Measurements from ENCODE around the gene FOXL3.

The FOXL3 gene

DNA sequence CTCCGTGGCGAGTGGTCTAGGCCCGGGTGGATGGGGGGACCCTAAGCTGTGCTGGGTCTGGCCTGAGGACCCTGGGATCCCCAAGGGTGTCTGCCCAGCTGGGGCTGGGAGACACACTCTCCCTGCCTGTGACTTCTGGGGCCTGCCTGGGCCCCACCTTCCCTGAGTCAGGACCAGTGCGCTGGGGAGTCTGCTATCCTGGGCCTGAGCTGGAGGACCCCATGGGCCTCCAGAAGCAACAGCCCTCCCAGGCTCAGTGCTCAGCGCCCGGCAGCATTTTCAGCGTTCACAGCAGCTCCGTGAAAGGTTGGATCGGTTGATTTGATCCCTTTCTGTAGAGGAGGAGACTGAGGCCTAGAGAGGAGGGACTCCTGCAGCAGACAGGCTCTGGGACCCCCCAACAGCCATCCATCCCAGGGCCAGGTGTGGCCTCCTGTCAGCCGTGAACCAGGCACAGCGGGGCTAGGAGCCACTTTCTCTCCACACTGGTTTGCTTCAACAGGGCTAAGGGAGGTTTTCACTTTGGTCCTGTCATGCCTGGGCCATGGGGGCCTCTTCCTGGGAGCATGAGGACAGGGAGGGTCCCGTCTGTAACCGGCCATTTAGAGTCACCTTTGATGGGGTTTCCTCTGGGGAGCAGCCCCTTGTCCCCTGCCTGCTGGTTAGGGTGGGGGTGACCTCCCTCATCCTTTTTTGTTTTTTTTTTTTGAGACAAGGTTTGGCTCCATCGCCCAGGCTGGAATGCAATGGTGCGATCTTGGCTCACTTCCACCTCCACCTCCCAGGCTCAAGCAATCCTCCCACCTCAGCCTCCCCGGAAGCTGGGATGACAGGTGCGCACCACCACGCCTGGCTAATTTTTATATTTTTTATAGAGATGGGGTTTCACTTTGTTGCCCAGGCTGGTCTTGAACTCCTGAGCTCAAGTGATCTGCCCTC lies 12.4 kb downstream of the FOXL3 start:
- no peak overlapping the region for H3K27ac ChIP-seq
- no peak for TF ChIP-seq ZFX (IDR thresholded peaks at IDR 0.05; ENCODE audit: borderline replicate concordance)
- TF ChIP-seq, protein P1, sequence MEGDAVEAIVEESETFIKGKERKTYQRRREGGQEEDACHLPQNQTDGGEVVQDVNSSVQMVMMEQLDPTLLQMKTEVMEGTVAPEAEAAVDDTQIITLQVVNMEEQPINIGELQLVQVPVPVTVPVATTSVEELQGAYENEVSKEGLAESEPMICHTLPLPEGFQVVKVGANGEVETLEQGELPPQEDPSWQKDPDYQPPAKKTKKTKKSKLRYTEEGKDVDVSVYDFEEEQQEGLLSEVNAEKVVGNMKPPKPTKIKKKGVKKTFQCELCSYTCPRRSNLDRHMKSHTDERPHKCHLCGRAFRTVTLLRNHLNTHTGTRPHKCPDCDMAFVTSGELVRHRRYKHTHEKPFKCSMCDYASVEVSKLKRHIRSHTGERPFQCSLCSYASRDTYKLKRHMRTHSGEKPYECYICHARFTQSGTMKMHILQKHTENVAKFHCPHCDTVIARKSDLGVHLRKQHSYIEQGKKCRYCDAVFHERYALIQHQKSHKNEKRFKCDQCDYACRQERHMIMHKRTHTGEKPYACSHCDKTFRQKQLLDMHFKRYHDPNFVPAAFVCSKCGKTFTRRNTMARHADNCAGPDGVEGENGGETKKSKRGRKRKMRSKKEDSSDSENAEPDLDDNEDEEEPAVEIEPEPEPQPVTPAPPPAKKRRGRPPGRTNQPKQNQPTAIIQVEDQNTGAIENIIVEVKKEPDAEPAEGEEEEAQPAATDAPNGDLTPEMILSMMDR (IDR thresholded peaks at IDR 0.05) = no peak

DNA sequence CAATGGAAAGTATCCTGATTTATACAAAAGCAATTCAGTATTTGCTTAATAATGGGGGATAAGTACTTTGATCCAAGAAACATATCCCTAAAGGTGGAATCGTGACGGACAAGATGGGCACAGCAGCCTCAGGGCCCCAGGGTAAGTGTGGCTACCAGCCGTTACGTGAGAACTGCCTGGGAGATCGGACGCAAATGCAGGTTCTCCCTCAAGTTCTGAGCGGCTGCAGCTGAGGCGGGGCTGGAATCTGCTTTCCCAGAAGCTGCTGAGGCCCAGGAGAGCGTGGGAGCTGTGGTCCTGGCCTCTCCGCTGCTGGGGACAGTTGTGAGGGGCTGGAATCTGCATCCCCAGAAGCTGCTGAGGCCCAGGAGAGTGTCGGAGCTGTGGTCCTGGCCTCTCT lies 13.5 kb downstream of the FOXL3 start:
- H3K27ac ChIP-seq = no peak overlapping the region
- TF ChIP-seq, protein P1 (IDR thresholded peaks at IDR 0.05) = no peak
- TF ChIP-seq ZFX (IDR thresholded peaks at IDR 0.05; ENCODE audit: borderline replicate concordance) = no peak

DNA sequence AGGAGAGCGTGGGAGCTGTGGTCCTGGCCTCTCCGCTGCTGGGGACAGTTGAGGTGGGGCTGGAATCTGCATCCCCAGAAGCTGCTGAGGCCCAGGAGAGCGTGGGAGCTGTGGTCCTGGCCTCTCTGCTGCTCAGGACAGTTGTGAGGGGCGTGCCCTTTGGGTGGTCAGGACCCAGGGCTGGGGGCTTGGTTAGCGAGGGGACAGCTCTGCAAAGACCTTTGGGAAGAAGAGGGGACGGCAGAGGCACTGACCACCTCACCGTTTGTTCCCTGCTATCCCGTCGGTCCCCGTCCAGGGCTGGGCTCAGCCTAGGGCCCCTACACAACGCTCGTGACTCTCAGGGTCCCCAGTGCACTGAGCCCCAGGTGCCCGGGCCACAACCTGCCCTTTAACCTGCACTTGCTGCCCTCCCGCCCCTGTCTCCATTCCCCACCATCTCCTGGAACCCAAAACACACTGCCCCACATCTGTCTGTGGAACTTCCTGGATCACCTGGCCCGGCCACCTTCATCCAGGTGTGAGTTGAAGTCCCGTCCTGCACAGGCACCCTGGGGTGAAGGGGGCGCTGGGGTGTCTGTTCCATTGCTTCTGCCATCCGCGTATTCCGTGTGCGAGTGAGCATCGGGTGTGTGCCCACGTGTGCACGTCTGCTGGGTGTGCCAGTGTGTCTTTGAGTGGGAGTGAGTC lies 14.1 kb downstream of the FOXL3 start:
- TF ChIP-seq, protein P1 (IDR thresholded peaks at IDR 0.05) = no peak
- no peak for TF ChIP-seq ZFX (IDR thresholded peaks at IDR 0.05; ENCODE audit: borderline replicate concordance)

DNA sequence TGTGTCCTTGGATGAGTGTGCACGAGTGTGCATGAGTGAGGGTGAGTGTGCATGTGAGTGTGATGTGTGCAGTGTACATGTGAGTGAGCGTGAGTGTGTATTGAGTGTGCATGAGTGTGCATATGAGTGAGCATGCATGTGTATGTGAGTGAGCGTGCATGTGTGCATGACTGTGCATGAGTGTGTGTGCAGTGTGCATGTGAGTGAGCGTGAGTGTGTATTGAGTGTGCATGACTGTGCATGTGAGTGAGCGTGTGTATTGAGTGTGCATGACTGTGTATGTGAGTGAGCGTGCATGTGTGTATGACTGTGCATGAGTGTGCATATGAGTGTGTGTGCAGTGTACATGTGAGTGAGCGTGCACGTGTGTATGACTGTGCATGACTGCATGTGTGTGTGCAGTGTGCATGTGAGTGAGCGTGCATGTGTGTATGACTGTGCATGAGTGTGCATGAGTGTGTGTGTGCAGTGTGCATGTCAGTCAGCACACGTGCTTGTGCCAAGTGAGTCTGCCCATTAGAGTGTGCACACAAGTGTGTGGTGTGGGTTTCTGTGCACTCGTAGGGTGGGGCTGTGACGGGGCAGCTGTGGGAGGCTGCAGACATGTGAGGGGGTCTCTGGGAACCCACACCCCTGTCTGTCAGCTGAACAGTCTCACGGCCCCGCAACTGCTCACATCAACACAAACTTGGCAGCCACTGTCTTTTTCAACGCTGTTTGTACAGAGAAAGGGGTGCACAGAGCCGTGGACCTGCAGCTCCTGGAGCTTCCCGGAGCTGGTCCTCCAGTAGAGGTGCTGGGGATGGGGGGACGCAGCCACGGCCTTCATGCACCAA lies 14.8 kb downstream of the FOXL3 start:
- no peak for TF ChIP-seq ZFX (IDR thresholded peaks at IDR 0.05; ENCODE audit: borderline replicate concordance)
- TF ChIP-seq, protein P1 (IDR thresholded peaks at IDR 0.05) = no peak
- H3K27ac ChIP-seq = no peak overlapping the region

More for the DNA sequence above, 14.1 kb downstream of the FOXL3 start:
- H3K27ac ChIP-seq = no peak overlapping the region

DNA sequence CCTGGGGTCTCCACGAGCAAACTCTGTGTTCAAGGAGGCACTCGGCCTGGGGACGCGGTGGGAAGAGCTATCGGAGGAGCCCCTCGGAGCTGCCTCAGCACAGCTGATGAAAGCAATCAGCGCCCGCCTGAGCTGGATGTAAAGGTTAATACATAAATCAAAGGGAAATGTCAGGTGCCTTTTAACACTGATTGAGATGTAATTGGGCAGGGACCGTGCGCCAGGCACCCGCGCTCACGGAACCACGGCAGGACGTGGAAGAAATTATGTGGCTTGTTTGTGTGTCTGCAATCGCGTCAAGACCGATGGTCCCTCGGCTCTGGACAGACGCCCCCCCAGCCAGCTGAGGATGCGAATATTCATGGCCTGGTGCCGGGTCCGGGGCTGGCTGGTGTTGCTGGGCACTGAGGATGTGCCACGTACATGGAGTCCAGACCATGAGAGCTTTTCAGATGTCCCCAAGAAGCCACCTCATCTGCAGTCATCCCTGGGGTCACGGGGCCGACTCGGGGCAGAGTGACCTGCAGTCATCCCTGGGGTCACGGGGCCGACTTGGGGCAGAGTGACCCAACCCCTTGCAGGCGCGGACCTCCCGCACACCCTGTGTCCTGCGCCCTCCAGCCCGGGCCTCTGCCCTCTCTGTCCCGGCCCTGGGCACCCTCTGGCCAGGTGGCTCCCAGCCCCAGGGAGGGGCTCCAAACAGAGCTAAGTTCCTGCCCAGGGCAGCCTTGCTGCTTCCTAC lies 15.6 kb downstream of the FOXL3 start:
- no peak overlapping the region for H3K27ac ChIP-seq
- no peak for TF ChIP-seq ZFX (IDR thresholded peaks at IDR 0.05; ENCODE audit: borderline replicate concordance)
- TF ChIP-seq, protein P1 (IDR thresholded peaks at IDR 0.05) = no peak

DNA sequence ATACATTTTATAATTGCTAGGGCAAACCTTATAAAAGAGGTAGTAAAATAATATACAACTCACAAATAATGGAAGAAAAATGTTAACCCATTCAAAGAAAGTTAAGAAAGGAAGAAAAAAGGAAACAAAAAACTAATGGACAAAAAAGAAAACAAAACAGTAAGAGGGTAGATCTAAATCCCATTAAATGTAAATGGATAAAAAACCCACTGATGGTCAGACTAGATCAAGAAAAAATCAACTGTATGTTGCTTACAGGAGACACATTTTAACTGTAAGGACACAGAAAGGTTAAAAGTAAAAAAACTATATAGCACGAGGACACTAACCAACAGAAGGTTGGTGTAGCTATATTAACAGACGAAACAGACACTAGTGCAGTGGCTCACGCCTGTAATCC lies 18.0 kb downstream of the FOXL3 start:
- TF ChIP-seq, protein P1 (IDR thresholded peaks at IDR 0.05) = no peak
- no peak for TF ChIP-seq ZFX (IDR thresholded peaks at IDR 0.05; ENCODE audit: borderline replicate concordance)
- no peak overlapping the region for H3K27ac ChIP-seq
